ENCODE results near the gene PRR13. TPM values are rescaled to one million over a fixed set of nuclear protein-coding genes. Genes with fewer than 3 reads are reported as not detected.

The PRR13 gene
- total and polyA plus RNA-seq, 9 of the 15 experiments (the other 6 are each of a cell fraction or from before 2014, with no cell fraction given): 117 to 835 (median 285) TPM

- Histone ChIP-seq H3K4me2 (ENCODE audit: insufficient read depth, low read length) (no peak overlapping the region), H3K27ac (ENCODE audit: extremely low read depth, low read depth, low read length) (no peak overlapping the region), H4K20me1 (replicated peaks; ENCODE audit: control insufficient read depth, insufficient read depth, low read length) (no peaks in the 10 kb centered on the region), H3K9me3 (replicated peaks; ENCODE audit: control insufficient read depth, insufficient read depth, low read depth, low read length) (no peaks in the 10 kb centered on the region), H3K79me2 (ENCODE audit: control insufficient read depth, insufficient read depth, low read length) (no peaks in the 10 kb centered on the region), H3K4me3 (no peak overlapping the region), H3K9ac (ENCODE audit: insufficient read depth in 1 of 2, low read depth in 2 of 2, low read length in 2 of 2) (peak overlapping the region in 1 of 2 experiments; percentile 75; a peak in 1 of 4 replicates), H3K4me1 (replicated peaks in 1 of 2; ENCODE audit: control insufficient read depth in 2 of 2, insufficient read depth in 2 of 2, low read length in 2 of 2) (peaks cover 3 to 15% of the 10 kb centered on the region in 2 experiments; a peak in 4 of 5 replicates), H3K36me3 (ENCODE audit: control insufficient read depth, insufficient read depth, low read length) (peaks cover 35% of the 10 kb centered on the region), H3K9me1 (ENCODE audit: control insufficient read depth, insufficient read depth, low read length) (no peaks in the 10 kb centered on the region), H2AFZ (ENCODE audit: low read depth, low read length) (no peak overlapping the region), H3K27me3 (ENCODE audit: control insufficient read depth in 2 of 2, insufficient read depth in 2 of 2, low read length in 2 of 2) (no peaks in the 10 kb centered on the region)
- DNase-seq (ENCODE audit: extremely low read depth in 1 of 4, low spot score in 3 of 4): peak in 3 of 4 experiments; percentile 5 to 48 (median 15)
- CTCF ChIA-PET (ENCODE audit: low intra/inter-chr PET ratio): no interaction called here
- peak; percentile 74 for ATAC-seq
- POLR2A ChIA-PET: interaction anchor here (0.7 to 2.7 kb wide), 7 partner anchors 11 to 53 kb away, joined by 3 to 13 read pairs (median 4); no protein-coding TSS in a partner anchor
- TF ChIP-seq POLR2AphosphoS2 (IDR thresholded peaks at IDR 0.05; ENCODE audit: low read length) (peak; percentile 47; the same call in 1 of the 2 replicates), POLR2AphosphoS5 (IDR thresholded peaks at IDR 0.05; ENCODE audit: control insufficient read depth, insufficient read depth, low read depth, low read length) (peak; percentile 23; the same call in 1 of the 2 replicates), SRSF3 (IDR thresholded peaks at IDR 0.05; ENCODE audit: insufficient read depth, low read length) (no peak), NFIC (IDR thresholded peaks at IDR 0.05) (peak; percentile 52; the same call in 1 of the 2 replicates), SUPT5H (IDR thresholded peaks at IDR 0.05) (0 out of 2 replicates have a peak, but pooled peaks have one; percentile 35)
- TF ChIP-seq, protein P1, sequence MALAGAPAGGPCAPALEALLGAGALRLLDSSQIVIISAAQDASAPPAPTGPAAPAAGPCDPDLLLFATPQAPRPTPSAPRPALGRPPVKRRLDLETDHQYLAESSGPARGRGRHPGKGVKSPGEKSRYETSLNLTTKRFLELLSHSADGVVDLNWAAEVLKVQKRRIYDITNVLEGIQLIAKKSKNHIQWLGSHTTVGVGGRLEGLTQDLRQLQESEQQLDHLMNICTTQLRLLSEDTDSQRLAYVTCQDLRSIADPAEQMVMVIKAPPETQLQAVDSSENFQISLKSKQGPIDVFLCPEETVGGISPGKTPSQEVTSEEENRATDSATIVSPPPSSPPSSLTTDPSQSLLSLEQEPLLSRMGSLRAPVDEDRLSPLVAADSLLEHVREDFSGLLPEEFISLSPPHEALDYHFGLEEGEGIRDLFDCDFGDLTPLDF (CRISPR knock-in tag; IDR thresholded peaks at IDR 0.05): no peak
- peak; percentile 35 for FAIRE-seq
- intact Hi-C loops (cut with micrococcal nuclease) (no loop called here), in situ Hi-C loops (cut with MboI) (no loop called here)
- no TSS peak for BruUV-seq (replicated peaks)
- WGBS (ENCODE audit: insufficient coverage, low coverage, missing lambda C conversion rate): 0% methylated on average over 3 of the region's 3 CpGs
Measured at GRCh38 chr12:53414756-53415417, 26.6 kb upstream of the PRR13 start.

All from K562 (cell line).